Testis (tissue), 2 donors: Measurements from ENCODE around the gene ACSBG1.

ENCODE experiments used
- CTCF ChIP-seq, 3 experiments: fragments of 450-650 bp in 2 of 3; fragments of 200-600 bp in 1 of 3; sonication (generic) in 1 of 3; IDR thresholded peaks; one replicate each; pipeline ENCODE4 v1.5.1; 2016 to 2019; ENCODE audit warnings: antibody characterized with exemption in 3 of 3, mild to moderate bottlenecking in 2 of 3, moderate library complexity in 1 of 3
- POLR2A ChIP-seq: fragments of 450-650 bp; IDR thresholded peaks from one replicate; pipeline ENCODE4 v1.6.1; 2017; ENCODE audit warnings: antibody characterized with exemption, mild to moderate bottlenecking, moderate library complexity

DNA sequence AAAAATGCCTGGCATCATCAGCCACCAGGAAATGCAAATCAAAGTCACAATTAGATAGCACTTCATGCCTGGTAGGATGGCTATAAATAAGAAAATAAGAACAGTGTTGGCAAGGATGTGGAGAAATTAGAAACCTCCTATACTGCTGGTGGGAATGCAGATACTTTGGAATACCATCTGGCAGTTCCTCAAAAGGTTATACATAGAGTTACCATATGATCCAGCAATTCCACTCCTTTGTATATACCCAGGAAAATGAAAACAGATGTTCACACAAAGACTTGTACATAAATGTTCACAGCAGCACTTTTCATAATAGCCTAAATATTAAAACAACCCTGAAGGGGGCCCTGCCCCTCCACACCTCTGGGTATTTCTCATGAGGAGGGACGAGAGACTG is 13.7 kb downstream of the ACSBG1 start:
- TF ChIP-seq CTCF (IDR thresholded peaks at IDR 0.05) (no peak), POLR2A (no peak)
